Ovary (tissue), 9 donors: Measurements from ENCODE around the gene RAD23B. TPM values are rescaled to one million over a fixed set of nuclear protein-coding genes. Genes with fewer than 3 reads are reported as not detected.

Source experiments
- DNase-seq, 5 donors: peaks; one replicate each; pipeline ENCODE4 v3.0.0-alpha.2; 2019 to 2020
- H3K27ac ChIP-seq, 2 donors: fragments of 200-600 bp; one replicate each; pipeline versions ENCODE4 v1.5.1 to v1.8.0; 2019 to 2022
- H3K27me3 ChIP-seq: fragments of 200-600 bp; one replicate; pipeline ENCODE4 v1.8.0; 2022
- H3K36me3 ChIP-seq: fragments of 200-600 bp; sonication (generic); one replicate; pipeline ENCODE4 v1.5.1; 2019
- H3K4me1 ChIP-seq: one replicate; pipeline ENCODE4 v1.8.1; 2013; ENCODE audit warnings: mild to moderate bottlenecking, moderate library complexity; ENCODE audit not compliant: insufficient read depth
- H3K4me3 ChIP-seq: fragments of 200-600 bp; sonication (generic); one replicate; pipeline ENCODE4 v1.5.1; 2017
- H3K9me3 ChIP-seq, 2 donors: fragments of 200-600 bp in 1 of 2; sonication (generic) in 1 of 2; one replicate each; pipeline versions ENCODE4 v1.5.1 to v1.8.1; 2013 to 2019; ENCODE audit warnings: mild to moderate bottlenecking in 1 of 2, moderate library complexity in 1 of 2
- EP300 ChIP-seq: sonication (generic); formaldehyde crosslinking; IDR thresholded peaks from one replicate; pipeline ENCODE4 v1.6.1; 2017; ENCODE audit warnings: antibody characterized with exemption
- POLR2A ChIP-seq: fragments of 450-650 bp; IDR thresholded peaks from one replicate; pipeline ENCODE4 v1.6.1; 2017; ENCODE audit warnings: antibody characterized with exemption, mild to moderate bottlenecking, moderate library complexity
- WGBS, 3 donors: extraction: QIAGEN DNeasy Blood & Tissue Kit in 1 of 3; methylation state at CpG; one replicate each; pipeline versions ENCODE4 v1.1.5 to v1.1.7; 2013 to 2017; 5-methylcytosine and 5-hydroxymethylcytosine counted together
- intact Hi-C, 4 donors: fragments of 100-400 bp; cut with DNase I; formaldehyde crosslinking; loops; one replicate each; pipeline versions ENCODE4 v1.11.0 to v1.15.1; 2022 to 2023
- polyA plus RNA-seq, 2 donors: library from polyadenylated mRNA; stranded (reverse); fragments of 200-250 nt in 1 of 2; fragments of 350-450 nt in 1 of 2; fragmentation: Illumina TruSeq in 1 of 2; extraction: RNeasy Lipid Tissue Mini Kit (QIAGEN cat#74804) in 1 of 2; gene quantifications; one replicate each; pipeline ENCODE4 v1.2.3, GENCODE V29; 2013 to 2014
- total RNA-seq, 7 donors: library from RNA; depleted of rRNA in 2 of 7; stranded (reverse); fragments of >200 nt in 2 of 7; fragmentation: NEBNext Ultra II Directional in 3 of 7; extraction: Animal tissue kit (Norgen Biotek cat#: 25700) in 3 of 7; gene quantifications; one replicate each; pipeline versions ENCODE4 v1.1.0 to v1.2.4, GENCODE V29; 2016 to 2023
- TF ChIP-seq, protein P1 (sequence below), 3 donors: fragments of 450-650 bp in 2 of 3; fragments of 200-600 bp in 1 of 3; IDR thresholded peaks; one replicate each; pipeline versions ENCODE4 v1.5.1 to v1.8.0; 2016 to 2022; ENCODE audit warnings: antibody characterized with exemption in 3 of 3, mild to moderate bottlenecking in 1 of 3
- donor health status: DM: no; HTN: no; CAD: no; lungs with moderate emphysema.
- donor health status: DM: no; HTN: no; CAD: no.
- donor health status: Bipolar disorder and iron deficiency.
- donor health status: DM: yes; HTN: yes; CAD: no.
- donor health status: DM: no; HTN: no; CAD: no.
- donor health status: DM: yes; HTN: yes; CAD: no.

Gene RAD23B
- total and polyA plus RNA-seq, 9 donors: 42.8 to 101 (median 81.3) TPM

DNA sequence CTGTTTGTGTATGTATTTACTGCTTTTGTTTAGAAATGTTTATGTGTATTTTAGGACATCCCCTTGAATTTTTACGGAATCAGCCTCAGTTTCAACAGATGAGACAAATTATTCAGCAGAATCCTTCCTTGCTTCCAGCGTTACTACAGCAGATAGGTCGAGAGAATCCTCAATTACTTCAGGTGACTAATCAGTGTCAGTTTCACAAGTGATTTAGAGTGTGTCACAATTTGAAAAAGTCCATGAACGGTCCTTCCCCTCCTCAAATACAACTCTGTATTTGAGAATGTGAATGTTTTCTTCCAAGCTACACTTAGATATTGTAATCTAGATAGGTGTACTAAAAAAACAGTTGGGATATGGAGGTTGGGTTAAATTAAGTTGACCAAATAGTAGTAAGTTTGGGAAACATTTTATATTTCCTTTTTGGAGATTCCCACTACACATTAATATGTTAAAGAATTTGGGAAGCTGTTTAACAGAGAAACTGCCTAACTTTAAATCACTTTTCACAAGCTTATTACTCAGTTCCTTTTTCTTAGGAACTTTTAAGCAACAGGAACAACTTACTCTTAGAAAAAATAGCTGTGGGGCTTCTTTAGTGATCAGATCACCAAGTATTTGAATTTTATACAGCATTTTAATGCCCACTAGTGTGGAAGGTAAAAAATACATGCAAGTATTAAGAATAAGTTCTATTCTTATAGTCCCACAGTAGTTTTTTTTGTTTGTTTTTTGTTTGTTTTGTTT lies 40.9 kb downstream of the RAD23B start:
- 50 to 67% (median 55%) methylated on average over 4 of the region's 4 CpGs for WGBS, 3 donors
- Histone ChIP-seq H3K36me3 (no peaks in the 10 kb centered on the region), H3K27me3 (no peaks in the 10 kb centered on the region), H3K9me3 (no peaks in the 10 kb centered on the region), H3K4me1 (no peaks in the 10 kb centered on the region), H3K27ac (no peak overlapping the region), H3K4me3 (no peak overlapping the region)
- DNase-seq: no peak
- TF ChIP-seq EP300: no peak
- intact Hi-C loops: no loop called here

DNA sequence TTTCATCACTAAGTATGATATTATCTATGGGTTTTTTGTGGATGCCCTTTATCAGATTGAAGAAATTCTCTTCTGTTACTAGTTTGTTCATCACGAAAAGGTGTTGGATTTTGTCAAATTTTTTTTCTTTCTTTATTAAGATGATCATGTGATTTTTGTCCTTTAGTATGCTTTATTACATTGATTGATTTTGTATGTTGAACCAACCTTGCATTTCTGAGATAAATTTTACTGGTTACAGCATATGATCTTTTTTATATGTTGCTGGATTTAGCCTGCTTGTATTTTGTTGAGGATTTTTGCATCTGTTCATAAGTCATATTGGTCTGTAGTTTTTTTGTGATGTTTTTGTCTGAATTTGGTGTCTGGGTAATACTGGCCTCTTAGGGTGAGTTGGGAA lies 42.8 kb downstream of the RAD23B start:
- intact Hi-C loops: no loop called here
- Histone ChIP-seq H3K27me3 (no peaks in the 10 kb centered on the region), H3K9me3 (no peaks in the 10 kb centered on the region), H3K4me3 (no peak overlapping the region), H3K27ac (no peak overlapping the region), H3K36me3 (no peaks in the 10 kb centered on the region), H3K4me1 (no peaks in the 10 kb centered on the region)
- 97 to 99% (median 98%) methylated on average over 1 of the region's 1 CpG for WGBS, 3 donors
- no peak for DNase-seq
- TF ChIP-seq POLR2A: no peak
- TF ChIP-seq EP300: no peak
- TF ChIP-seq, protein P1, sequence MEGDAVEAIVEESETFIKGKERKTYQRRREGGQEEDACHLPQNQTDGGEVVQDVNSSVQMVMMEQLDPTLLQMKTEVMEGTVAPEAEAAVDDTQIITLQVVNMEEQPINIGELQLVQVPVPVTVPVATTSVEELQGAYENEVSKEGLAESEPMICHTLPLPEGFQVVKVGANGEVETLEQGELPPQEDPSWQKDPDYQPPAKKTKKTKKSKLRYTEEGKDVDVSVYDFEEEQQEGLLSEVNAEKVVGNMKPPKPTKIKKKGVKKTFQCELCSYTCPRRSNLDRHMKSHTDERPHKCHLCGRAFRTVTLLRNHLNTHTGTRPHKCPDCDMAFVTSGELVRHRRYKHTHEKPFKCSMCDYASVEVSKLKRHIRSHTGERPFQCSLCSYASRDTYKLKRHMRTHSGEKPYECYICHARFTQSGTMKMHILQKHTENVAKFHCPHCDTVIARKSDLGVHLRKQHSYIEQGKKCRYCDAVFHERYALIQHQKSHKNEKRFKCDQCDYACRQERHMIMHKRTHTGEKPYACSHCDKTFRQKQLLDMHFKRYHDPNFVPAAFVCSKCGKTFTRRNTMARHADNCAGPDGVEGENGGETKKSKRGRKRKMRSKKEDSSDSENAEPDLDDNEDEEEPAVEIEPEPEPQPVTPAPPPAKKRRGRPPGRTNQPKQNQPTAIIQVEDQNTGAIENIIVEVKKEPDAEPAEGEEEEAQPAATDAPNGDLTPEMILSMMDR (IDR thresholded peaks at IDR 0.05): no peak

DNA sequence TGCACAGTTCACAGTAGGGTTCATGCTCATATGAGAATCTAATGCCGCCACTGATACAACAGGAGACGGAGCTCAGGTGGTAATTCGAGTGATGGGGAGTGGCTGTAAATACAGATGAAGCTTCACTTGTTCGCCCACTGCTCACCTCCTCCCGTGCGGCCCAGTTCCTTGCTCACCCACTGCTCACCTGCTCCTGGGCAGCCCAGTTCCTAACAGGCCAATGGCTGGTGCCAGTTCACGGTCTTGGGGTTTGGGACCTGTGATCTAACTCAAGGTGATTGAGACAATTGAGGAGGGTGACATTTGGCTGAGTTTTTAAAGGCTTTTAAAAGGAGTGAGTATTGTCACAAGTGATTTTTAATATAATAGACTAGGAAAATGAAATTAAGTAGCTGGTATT lies 45.4 kb downstream of the RAD23B start:
- 95 to 98% (median 96%) methylated on average over 7 of the region's 7 CpGs for WGBS, 3 donors
- H3K27me3 ChIP-seq: no peaks in the 10 kb centered on the region
- TF ChIP-seq, protein P1 (IDR thresholded peaks at IDR 0.05): no peak
- TF ChIP-seq POLR2A (no peak), EP300 (no peak)
- H3K27ac ChIP-seq: no peak overlapping the region
- no peaks in the 10 kb centered on the region for H3K36me3 ChIP-seq
- no peaks in the 10 kb centered on the region for H3K9me3 ChIP-seq
- intact Hi-C loops: no loop called here
- DNase-seq: no peak
- H3K4me3 ChIP-seq: no peak overlapping the region
- no peaks in the 10 kb centered on the region for H3K4me1 ChIP-seq

DNA sequence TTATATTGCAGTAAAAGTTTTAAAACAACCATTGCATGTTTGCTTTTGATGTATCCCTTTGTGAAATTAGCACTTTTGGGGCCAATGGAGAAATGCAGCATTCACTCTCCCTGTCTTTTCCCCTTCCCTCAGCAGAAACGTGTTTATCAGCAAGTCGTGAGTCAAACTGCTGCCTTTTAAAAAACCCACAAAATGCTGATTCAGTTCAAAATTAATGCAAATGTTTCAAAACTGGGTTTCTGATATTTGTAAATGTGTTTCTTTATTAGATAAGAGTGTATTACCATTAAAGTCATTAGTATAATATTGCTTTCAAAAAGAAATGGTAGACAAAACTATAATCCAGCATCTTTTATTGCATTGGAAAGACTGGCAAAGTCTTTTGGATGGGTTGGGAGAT lies 47.3 kb downstream of the RAD23B start:
- 12 to 42% (median 15%) methylated on average over 2 of the region's 2 CpGs for WGBS, 3 donors
- Histone ChIP-seq H3K4me1 (no peaks in the 10 kb centered on the region), H3K27ac (no peak overlapping the region), H3K4me3 (no peak overlapping the region), H3K27me3 (no peaks in the 10 kb centered on the region), H3K9me3 (no peaks in the 10 kb centered on the region), H3K36me3 (no peaks in the 10 kb centered on the region)
- TF ChIP-seq, protein P1 (IDR thresholded peaks at IDR 0.05): no peak
- no peak for TF ChIP-seq EP300
- no peak for TF ChIP-seq POLR2A
- intact Hi-C loops: no loop called here
- no peak for DNase-seq

DNA sequence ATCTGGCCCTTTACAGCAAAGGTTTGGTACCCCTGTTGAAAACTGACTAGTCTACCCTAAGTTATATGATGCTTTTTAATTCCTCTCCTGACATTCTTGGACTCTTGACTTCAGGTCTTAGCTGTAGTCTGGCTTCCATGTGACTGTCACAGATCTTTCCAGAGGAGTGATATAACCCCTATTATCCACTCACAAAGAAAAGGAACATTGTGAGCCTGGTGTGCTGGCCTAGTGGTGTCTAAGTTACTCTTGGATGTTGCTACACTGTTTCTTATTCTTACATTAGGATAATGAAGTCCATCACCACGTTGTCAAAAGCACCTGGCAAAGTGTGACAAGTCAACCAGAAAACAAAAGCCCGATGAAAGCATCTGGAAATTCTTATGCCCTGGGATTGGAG lies 49.8 kb downstream of the RAD23B start:
- no peak overlapping the region for H3K27ac ChIP-seq
- H3K9me3 ChIP-seq: no peaks in the 10 kb centered on the region
- 94 to 98% (median 95%) methylated on average over 2 of the region's 2 CpGs for WGBS, 3 donors
- intact Hi-C loops: no loop called here
- H3K4me1 ChIP-seq: no peaks in the 10 kb centered on the region
- no peaks in the 10 kb centered on the region for H3K36me3 ChIP-seq
- no peak for DNase-seq
- H3K4me3 ChIP-seq: no peak overlapping the region
- TF ChIP-seq POLR2A (no peak), EP300 (no peak)
- TF ChIP-seq, protein P1 (IDR thresholded peaks at IDR 0.05): no peak
- H3K27me3 ChIP-seq: no peaks in the 10 kb centered on the region
